Endothelial cell of umbilical vein (primary cell): ENCODE results near the gene C20orf144. TPM values are rescaled to one million over a fixed set of nuclear protein-coding genes. Genes with fewer than 3 reads are reported as not detected.

ENCODE experiments used
- BruUV-seq: library from RNA; stranded (reverse); fragments of 400-500 nt; replicated peaks from 2 replicates; lab custom pipeline; 2021; lab: Mats Ljungman, UMichigan
- CTCF ChIA-PET: fragments of 300-600, 350-600 bp; sonication (Branson Sonifier 250); formaldehyde crosslinking; loops from one replicate; lab custom pipeline; 2021; ENCODE audit warnings: antibody characterized with exemption, inconsistent platforms; lab: Charles Lee
- POLR2A ChIA-PET: fragments of 300-600, 350-600 bp; sonication (Branson Sonifier 250); formaldehyde crosslinking; loops from one replicate; lab custom pipeline; 2021; ENCODE audit warnings: antibody characterized with exemption, inconsistent platforms; lab: Charles Lee
- DNase-seq: peaks from one replicate; pipeline ENCODE4 v3.0.0-alpha.2; 2011; ENCODE audit warnings: low read depth, low spot score
- FAIRE-seq: peaks from 2 replicates; lab custom pipeline; 2011; peaks lifted over from hg19 to GRCh38; lab: Jason Lieb, UNC
- H2AFZ ChIP-seq: 2 replicates; pipeline ENCODE4 v1.6.0; 2012; ENCODE audit warnings: low read depth, low read length, control low read depth, inconsistent platforms
- H3K27ac ChIP-seq: 2 replicates; pipeline ENCODE4 v1.5.1; 2011; ENCODE audit warnings: low read depth, mild to moderate bottlenecking, control low read depth, low read length, moderate library complexity; ENCODE audit not compliant: insufficient read depth
- H3K27me3 ChIP-seq, 2 experiments: 2 replicates each; pipeline versions ENCODE4 v1.6.0 to v1.6.1; 2011; ENCODE audit warnings: low read length in 2 of 2, mixed read lengths in 1 of 2; ENCODE audit not compliant: control insufficient read depth in 2 of 2, insufficient read depth in 2 of 2
- H3K36me3 ChIP-seq, 2 experiments: 2 replicates in 1 of 2; 3 replicates in 1 of 2; pipeline ENCODE4 v1.5.1; 2011; ENCODE audit warnings: low read length in 2 of 2, mild to moderate bottlenecking in 1 of 2, moderate library complexity in 1 of 2; ENCODE audit not compliant: control insufficient read depth in 2 of 2, insufficient read depth in 2 of 2; ENCODE audit errors: extremely low read depth in 1 of 2
- H3K4me1 ChIP-seq: 3 replicates; pipeline ENCODE4 v1.5.1; 2011; ENCODE audit warnings: mild to moderate bottlenecking, low read length; ENCODE audit not compliant: control insufficient read depth, insufficient read depth; ENCODE audit errors: extremely low read depth
- H3K4me2 ChIP-seq: 2 replicates; pipeline ENCODE4 v1.6.1; 2011; ENCODE audit warnings: low read length, control low read depth, mixed read lengths; ENCODE audit not compliant: insufficient read depth
- H3K4me3 ChIP-seq, 3 experiments: fragments of 200-600 bp in 1 of 3; sonication (generic), shearing (Covaris generic) in 1 of 3; replicated peaks in 1 of 3; 2 replicates each; pipeline ENCODE4 v1.5.1; 2011 to 2016; ENCODE audit warnings: control low read depth in 3 of 3, low read length in 3 of 3, mild to moderate bottlenecking in 2 of 3, inconsistent platforms in 1 of 3, low read depth in 1 of 3, moderate library complexity in 1 of 3; ENCODE audit not compliant: insufficient read depth in 1 of 3
- H3K79me2 ChIP-seq: 2 replicates; pipeline ENCODE4 v1.6.0; 2012; ENCODE audit warnings: low read length, inconsistent platforms; ENCODE audit not compliant: control insufficient read depth, insufficient read depth
- H3K9ac ChIP-seq: replicated peaks from 2 replicates; pipeline ENCODE3; 2011; ENCODE audit warnings: low read length, control low read depth; ENCODE audit not compliant: insufficient read depth; ENCODE audit errors: extremely low read depth
- H3K9me1 ChIP-seq: replicated peaks from 3 replicates; pipeline ENCODE4 v1.6.0; 2011; ENCODE audit warnings: mild to moderate bottlenecking, low read length; ENCODE audit not compliant: control insufficient read depth, insufficient read depth; ENCODE audit errors: extremely low read depth
- H3K9me3 ChIP-seq: replicated peaks from 2 replicates; pipeline ENCODE4 v1.5.1; 2012; ENCODE audit warnings: low read length, inconsistent platforms; ENCODE audit not compliant: control insufficient read depth, insufficient read depth
- H4K20me1 ChIP-seq: replicated peaks from 2 replicates; pipeline ENCODE3; 2011; ENCODE audit warnings: mild to moderate bottlenecking, low read length; ENCODE audit not compliant: control insufficient read depth, insufficient read depth; ENCODE audit errors: extremely low read depth
- EZH2 ChIP-seq: IDR thresholded peaks from 2 replicates; pipeline ENCODE4 v1.6.1; 2012; ENCODE audit warnings: borderline replicate concordance, low read depth, mild to moderate bottlenecking, moderate library complexity, low read length, inconsistent platforms; ENCODE audit not compliant: severe bottlenecking
- FOS ChIP-seq: IDR thresholded peaks from 2 replicates; pipeline ENCODE4 v1.6.1; 2011; ENCODE audit warnings: mild to moderate bottlenecking, low read length, moderate library complexity, borderline replicate concordance; ENCODE audit not compliant: insufficient read depth
- GATA2 ChIP-seq: IDR thresholded peaks from 2 replicates; pipeline ENCODE4 v1.7.0; 2011; ENCODE audit warnings: low read depth, mild to moderate bottlenecking, moderate library complexity, mixed read lengths, low read length; ENCODE audit not compliant: insufficient read length, insufficient read depth
- JUN ChIP-seq: IDR thresholded peaks from 2 replicates; pipeline ENCODE4 v1.6.1; 2011; ENCODE audit warnings: borderline replicate concordance, low read depth; ENCODE audit not compliant: insufficient read length, insufficient read depth
- MYC ChIP-seq: IDR thresholded peaks from one replicate; pipeline ENCODE4 v1.6.1; 2011; ENCODE audit warnings: mild to moderate bottlenecking, low read depth, low read length
- POLR2A ChIP-seq: IDR thresholded peaks from 2 replicates; pipeline ENCODE4 v1.6.1; 2012; ENCODE audit warnings: low read depth, mild to moderate bottlenecking, control low read depth, low read length
- POLR2AphosphoS5 ChIP-seq: IDR thresholded peaks from 2 replicates; pipeline ENCODE4 v1.6.1; 2012; ENCODE audit warnings: low read depth, mild to moderate bottlenecking, control low read depth, low read length, moderate library complexity; ENCODE audit not compliant: insufficient read depth
- dilution Hi-C: fragments of 300-500 bp; cut with MboI; formaldehyde crosslinking; loops from one replicate; pipeline ENCODE4 v1.15.0; 2019; ENCODE audit warnings: low sequenced_read_pairs; ENCODE audit not compliant: extremely low pct_ligation_motif_present
- intact Hi-C: fragments of 100-400 bp; cut with micrococcal nuclease; formaldehyde crosslinking; loops from one replicate; pipeline ENCODE4 v1.10.0; 2022
- polyA plus RNA-seq, 4 experiments: library from polyadenylated mRNA; depleted of rRNA in 3 of 4; stranded (reverse) in 3 of 4; unstranded in 1 of 4; fragments of >200 nt; gene quantifications; 2 replicates each; pipeline versions ENCODE4 v1.2.1 to v1.2.3, GENCODE V29; 2011 to 2012; ENCODE audit warnings: missing spikeins in 1 of 4
- total RNA-seq: library from RNA; stranded (reverse); gene quantifications from 2 replicates; pipeline ENCODE4 v1.2.3, GENCODE V29; 2021
- TF ChIP-seq, protein P1 (sequence below): IDR thresholded peaks from 2 replicates; pipeline ENCODE4 v1.6.1; 2011; ENCODE audit not compliant: insufficient read depth, insufficient read length
- TF ChIP-seq, protein P2 (sequence below), 2 donors: IDR thresholded peaks; 1 replicate in 1 of 2; 2 replicates in 1 of 2; pipeline ENCODE4 v1.5.1; 2011; ENCODE audit warnings: low read length in 2 of 2, mild to moderate bottlenecking in 2 of 2, moderate library complexity in 2 of 2, control low read depth in 1 of 2, inconsistent platforms in 1 of 2, low read depth in 1 of 2; ENCODE audit not compliant: insufficient read depth in 1 of 2; ENCODE audit errors: extremely low read depth in 1 of 2

The C20orf144 gene
- total and polyA plus RNA-seq, 2 donors (not counting 3 experiments of a cell fraction or from before 2014, with no cell fraction given), result not detected

DNA sequence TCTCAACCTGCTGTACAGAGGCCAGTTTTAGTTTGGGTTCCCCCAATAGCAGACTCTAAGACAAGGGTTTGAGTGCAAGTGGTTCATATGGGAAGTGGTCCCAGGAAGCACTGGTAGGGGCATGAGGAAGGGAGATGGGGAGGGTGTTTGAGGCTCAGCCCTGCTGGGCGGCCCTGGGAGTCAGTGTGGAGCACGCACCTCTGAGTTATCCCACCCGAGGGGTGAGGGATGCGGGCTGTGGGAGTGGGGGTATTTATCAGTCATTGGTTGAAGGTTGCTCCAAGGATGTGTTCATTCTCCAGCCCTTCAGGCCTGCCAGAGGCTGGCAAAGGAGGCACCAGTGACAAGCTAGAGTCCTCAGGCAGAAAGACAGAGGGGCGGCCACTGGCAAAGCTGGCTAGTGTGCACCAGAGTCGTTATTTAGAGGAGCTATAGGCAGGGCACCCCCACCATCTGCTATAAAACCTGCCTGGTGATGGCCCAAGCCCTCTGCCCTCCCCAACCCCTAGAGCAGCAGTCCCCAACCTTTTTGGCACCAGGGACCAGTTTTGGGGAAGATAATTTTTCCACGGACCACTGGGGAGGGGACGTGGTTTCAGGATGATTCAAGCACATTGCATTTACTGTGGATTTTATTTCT lies 41.5 kb downstream of the C20orf144 start:
- intact Hi-C loops, result no loop called here
- no peaks in the 10 kb centered on the region for H3K36me3 ChIP-seq
- no peaks in the 10 kb centered on the region for H3K27me3 ChIP-seq
- no peak overlapping the region for H2AFZ ChIP-seq
- dilution Hi-C loops, result no loop called here
- BruUV-seq, result no TSS peak
- H3K4me1 ChIP-seq, result no peaks in the 10 kb centered on the region
- CTCF ChIA-PET, result interaction anchor here (1.0 kb wide), 1 partner anchor 9 kb away, joined by 3 read pairs; no protein-coding TSS in a partner anchor
- no peak for DNase-seq
- no peaks in the 10 kb centered on the region for H3K9me1 ChIP-seq
- no peaks in the 10 kb centered on the region for H3K9me3 ChIP-seq
- no peaks in the 10 kb centered on the region for H4K20me1 ChIP-seq
- no peaks in the 10 kb centered on the region for H3K79me2 ChIP-seq
- H3K4me2 ChIP-seq, result no peak overlapping the region
- H3K27ac ChIP-seq, result no peak overlapping the region
- no peak overlapping the region for H3K9ac ChIP-seq
- H3K4me3 ChIP-seq, result no peak overlapping the region
- no peak for FAIRE-seq
- TF ChIP-seq GATA2, result no peak
- TF ChIP-seq FOS, result no peak
- TF ChIP-seq, protein P1, sequence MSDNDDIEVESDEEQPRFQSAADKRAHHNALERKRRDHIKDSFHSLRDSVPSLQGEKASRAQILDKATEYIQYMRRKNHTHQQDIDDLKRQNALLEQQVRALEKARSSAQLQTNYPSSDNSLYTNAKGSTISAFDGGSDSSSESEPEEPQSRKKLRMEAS, result no peak
- TF ChIP-seq EZH2, result no peak
- TF ChIP-seq POLR2A, result no peak
- no peak for TF ChIP-seq JUN
- no peak for TF ChIP-seq MYC
- TF ChIP-seq POLR2AphosphoS5, result no peak
- TF ChIP-seq, protein P2, sequence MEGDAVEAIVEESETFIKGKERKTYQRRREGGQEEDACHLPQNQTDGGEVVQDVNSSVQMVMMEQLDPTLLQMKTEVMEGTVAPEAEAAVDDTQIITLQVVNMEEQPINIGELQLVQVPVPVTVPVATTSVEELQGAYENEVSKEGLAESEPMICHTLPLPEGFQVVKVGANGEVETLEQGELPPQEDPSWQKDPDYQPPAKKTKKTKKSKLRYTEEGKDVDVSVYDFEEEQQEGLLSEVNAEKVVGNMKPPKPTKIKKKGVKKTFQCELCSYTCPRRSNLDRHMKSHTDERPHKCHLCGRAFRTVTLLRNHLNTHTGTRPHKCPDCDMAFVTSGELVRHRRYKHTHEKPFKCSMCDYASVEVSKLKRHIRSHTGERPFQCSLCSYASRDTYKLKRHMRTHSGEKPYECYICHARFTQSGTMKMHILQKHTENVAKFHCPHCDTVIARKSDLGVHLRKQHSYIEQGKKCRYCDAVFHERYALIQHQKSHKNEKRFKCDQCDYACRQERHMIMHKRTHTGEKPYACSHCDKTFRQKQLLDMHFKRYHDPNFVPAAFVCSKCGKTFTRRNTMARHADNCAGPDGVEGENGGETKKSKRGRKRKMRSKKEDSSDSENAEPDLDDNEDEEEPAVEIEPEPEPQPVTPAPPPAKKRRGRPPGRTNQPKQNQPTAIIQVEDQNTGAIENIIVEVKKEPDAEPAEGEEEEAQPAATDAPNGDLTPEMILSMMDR (IDR thresholded peaks at IDR 0.05; ENCODE audit: extremely low read depth in 1 of 2, insufficient read depth in 1 of 2, low read depth in 1 of 2, low read length in 2 of 2), result no peak
- POLR2A ChIA-PET, result no interaction called here
